HG03354 (cell line): ENCODE results near the gene TRPV5.

ENCODE experiments used
- ATAC-seq: cut with Tn5 transposase; IDR thresholded peaks from one replicate; pipeline ENCODE4 v1.9.1; 2021; ENCODE audit warnings: mild to moderate bottlenecking; ENCODE audit not compliant: unreplicated experiment, poor library complexity, severe bottlenecking

The TRPV5 gene

GRCh38 chr7:142942746-142943145 is 9.2 kb upstream of the TRPV5 start:
- ATAC-seq: no peak

- no peak for ATAC-seq
Observed at GRCh38 chr7:142941541-142941940, 8.0 kb upstream of the TRPV5 start.

DNA sequence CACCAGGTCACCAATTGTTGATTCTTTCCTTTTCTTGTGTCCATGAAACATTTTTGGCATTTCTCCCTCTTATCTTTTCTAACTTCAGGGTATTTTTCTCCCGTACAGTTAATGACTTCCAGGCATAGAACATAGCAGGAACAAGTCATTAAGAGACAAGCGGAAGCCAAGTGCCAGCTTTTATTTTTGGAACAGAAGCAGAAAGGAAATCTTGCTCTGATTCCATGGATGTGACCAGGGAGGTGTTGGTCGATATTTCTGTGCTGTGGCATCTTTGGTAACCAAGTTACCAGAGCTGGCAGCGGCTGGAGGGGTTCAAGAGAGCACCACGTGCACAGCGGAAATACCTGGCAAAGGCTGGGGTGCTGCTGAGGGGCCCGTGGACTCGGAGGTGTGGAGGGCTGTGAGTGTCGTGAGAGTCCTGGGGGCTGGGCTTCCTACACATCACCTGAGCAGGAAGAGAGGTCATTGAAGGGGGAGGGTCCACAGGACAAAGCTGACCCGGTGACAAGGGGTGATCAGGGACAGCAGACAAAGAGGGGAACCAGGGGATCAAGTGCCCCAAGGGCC is 7.5 kb upstream of the TRPV5 start:
- no peak for ATAC-seq

DNA sequence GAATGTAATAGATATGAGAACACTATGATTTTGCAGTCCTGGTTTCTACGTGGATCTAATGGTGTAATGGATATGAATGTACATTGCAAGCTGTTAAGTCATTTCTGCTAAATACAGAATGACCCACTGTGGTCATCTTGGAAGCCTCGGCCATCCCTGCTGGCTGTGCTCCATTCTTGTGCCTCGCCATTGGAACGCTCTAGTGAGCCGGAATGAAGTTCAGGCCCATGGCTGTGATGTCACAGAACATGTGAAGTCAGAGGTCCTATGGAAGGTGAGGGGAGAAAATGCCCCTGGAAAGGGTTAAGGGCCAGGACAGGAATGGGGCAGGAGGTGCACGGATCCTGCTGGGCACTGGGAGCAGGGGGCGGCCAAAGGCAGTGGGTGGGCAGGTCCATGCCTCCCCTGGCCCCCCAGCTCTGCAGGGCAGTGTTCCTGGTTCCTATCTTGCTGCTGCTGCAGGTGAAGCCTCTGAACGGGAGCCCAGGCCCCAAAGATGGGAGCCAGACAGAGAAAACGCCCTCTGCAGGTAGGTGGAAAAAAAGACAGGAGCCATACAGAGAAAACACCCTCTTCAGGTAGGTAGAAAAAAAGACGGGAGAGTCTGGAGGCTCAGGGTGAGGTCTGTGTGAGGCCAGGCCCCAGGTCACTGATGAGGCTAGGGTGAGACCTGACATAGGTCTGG is 5.8 kb upstream of the TRPV5 start, which contains the start of gene LLCFC1:
TSS of gene LLCFC1 (plus strand) at position 259 of the 685 bp plus-strand sequence. CDS start at position 397, 138 bp downstream.
- no peak for ATAC-seq

DNA sequence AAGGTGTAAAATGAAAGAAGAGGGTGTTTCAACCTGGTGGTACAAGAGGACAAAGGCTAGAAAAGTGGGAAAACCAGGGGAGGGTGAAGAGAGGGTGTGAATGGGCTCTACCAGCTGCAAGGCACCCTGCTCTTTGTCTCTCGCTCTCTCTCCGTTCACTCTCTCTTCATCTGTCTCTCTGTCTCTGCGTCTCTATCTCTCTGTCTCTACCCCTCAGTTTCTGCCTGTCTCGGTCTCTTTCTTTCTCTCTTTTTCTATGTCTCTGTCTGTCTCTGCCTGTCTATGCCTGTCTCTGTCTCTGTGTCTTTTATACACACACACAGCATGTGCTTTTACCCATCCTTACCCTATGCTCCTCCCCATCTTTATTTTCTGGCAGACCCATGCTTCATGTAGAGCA is 5.1 kb upstream of the TRPV5 start:
- no peak for ATAC-seq

GRCh38 chr7:142935941-142936565 is 2.5 kb upstream of the TRPV5 start:
- ATAC-seq: no peak

GRCh38 chr7:142934056-142934455 is 510 bp upstream of the TRPV5 start:
- ATAC-seq: no peak

GRCh38 chr7:142933092-142933475 is 462 bp downstream of the TRPV5 start:
- no peak for ATAC-seq

GRCh38 chr7:142932386-142933091 is 1.0 kb downstream of the TRPV5 start:
- ATAC-seq: no peak

DNA sequence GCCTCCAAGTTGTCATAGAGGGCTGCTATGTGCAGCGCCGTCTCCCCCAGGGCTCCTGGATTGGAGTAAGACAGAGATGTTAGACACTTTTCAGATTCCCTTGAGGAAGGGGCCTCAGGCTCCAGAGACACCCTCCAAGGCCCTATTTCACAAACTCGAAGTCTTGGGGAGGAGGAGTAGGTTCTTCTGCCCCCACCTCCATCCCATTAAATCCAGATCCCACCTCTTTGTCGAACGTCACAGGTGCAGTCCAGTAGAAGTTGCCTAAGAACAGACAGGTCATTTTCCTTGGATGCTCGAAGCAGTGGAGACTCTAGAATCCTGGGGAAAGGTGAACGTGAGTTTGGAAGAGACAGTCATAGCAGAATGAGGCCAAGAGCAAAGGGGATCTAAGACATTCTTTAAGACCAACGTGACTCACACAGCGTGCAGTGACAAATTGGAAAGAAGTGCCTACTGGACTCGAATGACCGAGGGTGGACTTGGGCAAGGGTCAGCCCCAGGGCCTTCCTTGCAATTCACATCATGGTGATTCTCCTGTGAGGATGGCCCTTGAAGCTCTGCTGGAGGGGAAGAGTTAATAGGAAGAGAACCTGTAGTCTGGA is 3.3 kb downstream of the TRPV5 start:
- ATAC-seq: no peak

- ATAC-seq: no peak
Observed at GRCh38 chr7:142927949-142928348, 5.6 kb downstream of the TRPV5 start.

DNA sequence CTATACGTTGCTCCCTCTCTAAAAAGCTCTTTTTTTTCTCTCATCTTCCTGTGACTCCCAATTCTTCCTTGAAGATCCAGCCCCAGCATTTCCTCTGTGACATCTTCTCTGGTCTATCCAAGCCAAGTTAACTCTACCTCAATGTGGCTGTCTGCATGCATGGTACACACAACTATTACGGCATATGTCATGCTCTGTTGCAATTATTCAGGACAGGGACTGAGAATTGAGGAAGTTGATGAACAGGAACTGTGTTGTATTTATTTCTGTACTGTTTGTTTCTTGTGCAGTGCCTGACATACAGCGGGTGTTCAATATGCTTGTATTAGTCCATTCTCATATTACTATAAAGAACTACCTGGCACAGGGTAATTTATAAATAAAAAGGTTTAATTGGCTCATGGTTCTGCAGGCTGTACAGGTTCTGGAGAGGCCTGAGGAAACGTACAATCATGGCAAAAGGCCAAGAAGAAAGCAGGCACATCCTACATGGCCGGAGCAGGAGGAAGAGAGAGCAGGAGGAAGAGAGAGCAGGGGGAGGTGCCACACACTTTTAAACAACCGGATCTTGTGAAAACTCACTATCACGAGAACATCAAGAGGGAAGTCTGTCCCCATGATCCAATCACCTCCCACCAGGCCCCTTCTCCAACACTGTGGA is 6.3 kb downstream of the TRPV5 start:
- ATAC-seq: no peak

DNA sequence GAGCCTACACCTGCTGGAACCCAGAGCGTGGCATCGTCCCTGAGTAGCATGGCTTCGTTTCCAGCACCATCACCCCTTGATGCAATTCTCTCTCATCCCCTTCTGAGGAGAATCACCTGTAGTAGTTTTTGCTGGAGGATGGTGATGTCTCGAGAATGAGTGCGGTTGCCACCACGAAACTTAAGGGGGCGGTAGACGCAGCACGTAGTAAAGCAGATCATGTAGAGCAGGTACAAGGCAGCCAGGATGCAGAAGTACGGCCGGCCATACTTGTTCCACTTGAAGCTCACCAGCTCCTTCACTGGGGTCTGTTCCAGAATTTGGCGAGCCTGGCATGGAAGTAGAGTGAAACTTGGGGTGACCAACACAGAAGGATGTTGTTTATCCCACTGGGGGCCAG is 8.1 kb downstream of the TRPV5 start:
- no peak for ATAC-seq

GRCh38 chr7:142923391-142923790 is 10.2 kb downstream of the TRPV5 start:
- no peak for ATAC-seq

GRCh38 chr7:142919656-142920055 is 13.9 kb downstream of the TRPV5 start:
- no peak for ATAC-seq

DNA sequence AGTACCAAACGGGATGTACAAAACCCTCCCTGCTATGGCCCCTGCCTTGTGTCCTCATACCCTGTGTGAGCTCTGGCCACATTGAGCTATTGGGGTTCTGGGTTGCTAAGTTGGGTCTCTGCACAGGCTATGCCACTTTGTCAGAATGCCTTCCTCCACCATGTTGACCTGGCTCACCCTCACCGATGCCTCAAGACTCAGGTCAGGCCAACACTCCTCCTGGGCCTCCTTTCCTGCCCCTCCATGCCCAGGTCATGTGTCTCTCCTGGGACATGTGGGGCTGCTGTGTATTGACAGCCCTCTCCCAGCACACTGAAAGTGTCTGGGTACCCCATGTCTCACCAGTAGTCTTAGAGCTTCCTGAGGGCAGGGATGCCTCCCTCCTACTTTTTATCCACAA is 14.6 kb downstream of the TRPV5 start:
- ATAC-seq: no peak

DNA sequence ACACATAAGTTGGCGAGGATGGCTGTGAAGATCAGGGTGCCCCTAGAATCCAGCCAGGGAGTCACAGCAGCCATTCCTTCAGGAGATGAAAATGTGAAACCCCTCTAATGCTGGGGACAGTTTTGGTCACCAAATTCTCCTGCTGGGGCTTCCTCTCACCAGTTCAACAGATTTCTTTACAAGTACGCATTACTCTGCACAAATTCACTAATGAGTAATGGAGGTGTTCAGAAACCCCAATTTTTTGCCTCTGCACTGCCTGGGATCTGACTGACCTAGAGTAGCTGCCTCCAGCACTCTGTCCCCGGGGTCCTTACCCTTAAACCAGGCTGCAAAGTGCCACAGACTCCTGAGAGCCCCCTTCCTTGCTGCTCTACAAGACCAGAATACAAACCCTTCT is 16.1 kb downstream of the TRPV5 start:
- ATAC-seq: no peak

GRCh38 chr7:142916508-142916907 is 17.0 kb downstream of the TRPV5 start:
- ATAC-seq: no peak

- ATAC-seq: no peak
Observed at GRCh38 chr7:142915315-142915714, 18.2 kb downstream of the TRPV5 start.

- no peak for ATAC-seq
Observed at GRCh38 chr7:142914121-142914520, 19.4 kb downstream of the TRPV5 start.
